HG03108 (cell line): ENCODE data around the gene ABCG4.
"Not testable (repeated sequence)": the region's sequence is repeated elsewhere in the genome, so short reads cannot be mapped to it uniquely, and the experiment has no call there.

Experiments
- ATAC-seq: cut with Tn5 transposase; IDR thresholded peaks from one replicate; pipeline ENCODE4 v1.9.1; 2021; ENCODE audit warnings: moderate library complexity; ENCODE audit not compliant: unreplicated experiment

The ABCG4 gene

DNA sequence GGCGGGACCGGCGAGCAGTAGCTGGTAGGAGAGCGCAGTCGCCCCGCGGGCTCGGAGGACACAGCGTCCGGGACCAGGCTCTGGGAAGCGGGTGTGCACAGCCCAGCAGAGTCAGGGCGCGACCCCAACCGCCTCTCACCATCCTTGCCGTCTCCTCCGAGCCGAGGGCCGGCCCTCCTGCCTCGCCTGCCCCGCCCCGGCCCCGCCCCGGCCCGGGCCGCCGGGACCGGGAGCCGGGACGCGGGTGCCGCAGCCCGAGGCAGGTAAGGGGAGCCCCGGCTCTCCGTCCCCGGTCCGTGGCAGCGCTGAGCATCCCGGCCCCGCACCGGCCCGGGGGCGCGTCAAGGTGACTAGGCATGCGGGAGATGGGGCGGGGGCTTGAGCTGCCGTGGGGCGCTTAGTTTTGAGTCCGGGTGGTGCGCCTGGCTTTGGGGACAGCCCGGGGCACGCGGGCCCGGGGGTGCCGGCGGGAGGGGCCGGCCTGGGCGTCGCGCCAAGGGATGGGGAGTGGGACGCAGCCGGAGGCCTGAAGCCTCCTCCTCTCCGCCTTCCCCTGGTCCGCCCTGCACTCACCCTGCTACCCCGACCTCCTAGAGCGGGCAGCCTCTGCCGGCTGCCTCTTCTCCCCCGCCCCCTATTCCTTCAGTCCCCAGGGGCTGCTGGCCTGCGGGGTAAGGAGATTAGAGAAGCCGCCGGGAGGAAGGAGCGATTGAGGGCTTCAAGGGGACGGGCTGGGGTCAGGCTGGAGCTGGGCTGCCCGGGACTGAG, at the start of gene ABCG4:
TSS of gene ABCG4 (plus strand) at position 35 of the 768 bp plus-strand sequence. CDS start 914 bp downstream, outside the sequence.
- no peak for ATAC-seq

GRCh38 chr11:119099711-119100110, 49.1 kb upstream of the ABCG4 start:
- no peak for ATAC-seq

DNA sequence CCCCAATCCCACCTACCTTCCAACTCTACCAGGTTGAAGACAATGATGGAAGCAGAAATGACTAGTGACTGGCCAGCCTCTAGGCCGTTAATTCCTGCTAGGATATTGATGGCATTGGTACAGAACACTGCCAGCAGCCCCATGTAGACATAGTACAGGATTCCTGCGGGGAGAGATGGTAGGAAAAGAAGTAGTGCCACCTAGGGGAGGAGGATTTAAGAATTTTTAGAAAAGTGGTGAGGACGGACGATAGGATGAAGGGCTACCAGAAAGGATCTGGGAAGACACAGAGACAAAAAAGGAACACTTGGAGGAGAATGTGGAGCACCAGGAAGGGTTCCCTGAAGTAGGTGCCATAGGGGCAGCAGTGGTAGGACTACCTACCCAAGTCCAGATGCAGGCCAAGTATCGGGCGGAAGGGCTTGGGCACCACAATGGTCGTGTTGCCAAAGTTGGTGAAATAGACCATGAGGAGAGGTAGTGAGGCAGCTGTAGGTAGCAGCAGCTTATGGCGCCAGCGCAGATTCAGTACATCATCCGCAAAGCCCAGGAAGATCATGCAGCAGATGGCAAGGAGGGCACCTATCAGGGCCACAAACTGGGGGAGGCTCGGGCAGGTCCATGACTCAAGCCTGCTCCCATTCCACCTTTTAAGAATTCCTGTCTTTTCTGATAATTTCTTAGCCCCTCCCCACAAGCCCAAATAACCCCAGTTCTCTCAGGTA, 48.4 kb upstream of the ABCG4 start:
- no peak for ATAC-seq

DNA sequence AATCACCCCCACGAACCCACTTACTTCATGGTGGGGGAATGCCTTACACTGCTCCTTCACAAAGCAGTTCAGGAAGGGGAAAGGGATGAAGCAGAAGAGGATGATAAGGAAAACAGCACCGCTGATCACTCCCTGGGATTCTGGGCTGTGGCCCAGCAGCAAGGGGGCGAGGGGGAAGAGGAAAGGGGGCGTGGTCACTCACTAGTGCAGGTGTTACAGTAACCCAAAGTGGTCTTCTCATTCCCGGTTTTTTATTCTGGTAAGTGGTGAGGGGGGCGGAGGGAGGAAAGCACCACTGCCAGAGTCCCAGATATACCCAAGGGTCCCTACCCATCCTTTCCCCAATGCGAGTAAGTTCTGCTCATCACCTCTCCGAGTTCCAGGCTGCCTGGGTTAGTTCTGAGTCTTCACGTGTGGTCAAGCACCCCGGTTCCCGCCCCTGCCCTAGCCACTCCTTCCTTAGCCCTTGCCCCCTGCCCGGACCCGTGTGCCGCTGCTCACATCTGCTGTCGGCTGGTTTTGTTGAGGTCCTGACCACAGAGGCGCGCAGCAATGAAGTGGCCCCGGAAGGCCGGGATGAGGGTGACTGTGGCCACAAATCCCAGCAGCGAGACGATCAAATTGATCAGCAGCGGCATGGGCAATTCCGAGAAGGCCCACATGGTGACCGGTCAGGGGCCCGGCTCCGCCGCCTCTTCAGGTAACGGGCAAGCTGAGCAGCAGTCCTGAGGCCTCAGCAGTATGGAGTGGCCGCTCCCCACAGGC, 47.7 kb upstream of the ABCG4 start:
- ATAC-seq: peak; percentile 12

DNA sequence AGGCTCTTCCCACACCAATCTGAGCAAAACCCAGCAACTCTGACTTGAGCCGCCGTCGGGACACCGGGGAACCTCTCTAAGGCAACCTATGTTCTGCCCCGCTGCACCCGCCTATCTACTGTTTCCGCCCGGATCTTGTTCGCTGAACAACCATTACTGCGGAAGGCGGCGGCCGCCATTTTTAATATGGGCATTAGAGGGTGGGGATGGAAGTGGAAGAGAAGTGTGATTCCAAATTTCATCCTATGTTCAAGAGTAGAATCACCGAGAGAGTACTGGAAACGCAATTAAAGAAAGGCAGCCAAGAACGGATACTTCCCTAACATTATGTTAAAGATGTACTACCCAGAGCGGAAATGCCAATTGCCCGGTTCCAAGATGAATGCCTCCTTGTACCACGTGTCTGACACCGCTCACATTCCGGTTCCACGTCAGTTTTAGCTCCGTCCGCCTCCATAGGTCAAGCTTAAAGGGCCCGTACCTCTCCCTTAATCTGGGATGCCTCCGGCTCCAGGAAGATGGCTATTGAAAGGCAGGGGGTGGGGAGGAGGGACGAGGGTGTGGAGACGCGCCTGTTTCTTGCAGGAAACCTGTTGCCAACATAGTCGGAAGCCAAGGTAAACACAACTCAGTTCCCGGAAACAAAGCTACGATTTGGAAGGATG, 47.0 kb upstream of the ABCG4 start, which contains the start of gene DPAGT1:
TSS of gene DPAGT1 (minus strand) at position 95 of the 665 bp plus-strand sequence. CDS start 198 bp downstream, outside the sequence.
- peak; percentile 69 for ATAC-seq

DNA sequence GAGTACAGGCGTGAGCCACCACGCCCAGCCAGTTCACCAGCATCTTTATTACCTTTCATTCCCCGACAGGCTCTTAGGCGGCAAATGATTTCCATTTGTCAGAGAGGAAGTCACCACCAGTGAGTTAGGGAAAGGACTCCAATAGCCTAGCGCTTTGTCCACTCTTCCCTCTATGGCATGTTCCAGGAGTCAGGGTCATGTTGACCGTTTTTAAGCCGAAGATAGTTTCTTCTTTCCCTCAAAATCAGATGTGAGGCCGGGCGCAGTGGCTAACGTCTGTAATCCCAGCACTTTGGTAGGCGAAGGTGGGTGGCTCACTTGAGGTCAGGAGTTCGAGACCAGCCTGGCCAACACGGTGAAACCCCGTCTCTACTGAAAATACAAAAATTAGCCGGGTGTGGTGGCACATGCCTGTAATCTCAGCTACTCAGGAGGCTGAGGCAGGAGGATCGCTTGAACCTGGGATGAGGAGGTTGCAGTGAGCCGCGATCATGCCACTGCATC, 45.6 kb upstream of the ABCG4 start:
- ATAC-seq: not testable (repeated sequence)

GRCh38 chr11:119103793-119104192, 45.1 kb upstream of the ABCG4 start:
- no peak for ATAC-seq

- peak; percentile 67 for ATAC-seq
Measured at GRCh38 chr11:119106564-119107537, 42.0 kb upstream of the ABCG4 start, which contains the start of gene C2CD2L. Gene C2CD2L (plus strand): TSS chr11:119107344. CDS start chr11:119107742, 398 bp downstream.

GRCh38 chr11:119107538-119108145, 41.2 kb upstream of the ABCG4 start:
- ATAC-seq: peak; percentile 13

GRCh38 chr11:119108146-119108856, 40.6 kb upstream of the ABCG4 start:
- no peak for ATAC-seq

GRCh38 chr11:119108857-119109221, 40.0 kb upstream of the ABCG4 start:
- no peak for ATAC-seq

DNA sequence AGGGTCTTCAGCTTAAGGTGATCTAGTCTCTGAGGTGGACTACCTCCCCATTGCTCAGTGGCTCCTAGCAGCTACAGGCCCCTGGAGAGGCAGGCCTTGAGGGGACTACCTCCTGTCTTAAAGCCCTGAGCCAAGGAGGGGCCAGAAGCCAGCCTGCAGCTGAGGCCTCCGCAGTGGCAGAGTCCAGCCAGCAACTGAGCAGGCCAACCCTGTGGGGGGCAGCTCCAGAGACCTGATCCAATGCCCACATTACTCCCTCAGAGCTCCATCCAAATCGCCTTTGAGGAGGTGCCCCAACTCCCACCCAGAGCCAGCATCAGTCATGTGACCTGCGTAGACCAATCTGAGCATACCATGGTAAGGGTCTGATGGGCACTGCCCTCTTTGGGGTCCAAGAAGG, 39.0 kb upstream of the ABCG4 start:
- no peak for ATAC-seq

- no peak for ATAC-seq
Measured at GRCh38 chr11:119110439-119110838, 38.4 kb upstream of the ABCG4 start.

GRCh38 chr11:119111361-119111925, 37.4 kb upstream of the ABCG4 start:
- ATAC-seq: no peak

DNA sequence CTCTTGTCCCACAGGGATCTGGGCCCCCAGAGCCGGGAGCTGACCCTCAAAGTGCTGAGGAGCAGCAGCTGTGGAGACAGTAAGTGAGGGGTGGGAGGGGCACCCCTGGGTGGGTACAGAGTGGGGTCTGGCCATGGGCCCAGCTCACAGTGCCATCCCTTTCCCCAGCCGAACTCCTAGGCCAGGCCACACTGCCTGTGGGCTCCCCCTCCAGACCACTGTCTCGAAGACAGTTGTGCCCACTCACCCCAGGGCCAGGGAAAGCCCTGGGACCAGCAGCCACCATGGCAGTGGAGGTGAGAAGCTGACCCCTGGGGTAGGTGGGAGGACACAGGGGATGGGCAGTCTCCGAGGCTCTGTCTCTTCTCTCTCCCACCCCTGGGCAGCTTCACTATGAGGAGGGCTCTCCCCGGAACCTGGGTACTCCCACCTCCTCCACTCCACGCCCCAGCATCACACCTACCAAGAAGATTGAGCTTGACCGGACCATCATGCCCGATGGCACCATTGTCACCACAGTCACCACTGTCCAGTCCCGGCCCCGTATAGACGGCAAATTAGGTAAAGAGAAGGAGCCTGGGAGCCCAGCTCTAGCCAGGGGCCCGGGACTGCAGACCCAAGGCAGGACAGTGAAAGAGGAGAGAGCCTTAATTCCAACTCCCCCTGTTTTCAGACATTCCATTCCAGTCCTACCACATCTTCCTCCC, 36.4 kb upstream of the ABCG4 start:
- no peak for ATAC-seq

GRCh38 chr11:119113716-119114115, 35.1 kb upstream of the ABCG4 start:
- no peak for ATAC-seq

DNA sequence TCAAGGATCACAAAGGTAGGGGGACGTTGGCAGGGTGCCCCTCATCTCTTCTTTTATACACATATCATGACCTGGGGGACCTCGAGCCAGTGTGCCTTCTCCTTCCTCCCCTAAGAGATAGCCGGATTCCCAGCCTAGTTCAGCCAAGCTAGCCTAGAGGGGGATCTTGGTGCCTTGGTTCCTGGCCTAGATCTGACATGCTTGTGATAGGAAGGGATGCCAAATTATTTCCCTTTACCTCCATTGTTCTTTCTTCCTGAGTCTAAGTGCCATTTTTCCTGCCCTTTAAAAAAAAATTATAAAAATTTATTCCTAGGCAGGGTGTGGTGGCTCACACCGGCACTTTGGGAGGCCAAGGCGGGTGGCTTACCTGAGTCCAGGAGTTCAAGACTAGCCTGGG, 34.5 kb upstream of the ABCG4 start:
- ATAC-seq: no peak
